Measurements from ENCODE around the gene HYLS1. TPM values are rescaled to one million over a fixed set of nuclear protein-coding genes. Genes with fewer than 3 reads are reported as not detected.
"Not testable (repeated sequence)": the region's sequence is repeated elsewhere in the genome, so short reads cannot be mapped to it uniquely, and the experiment has no call there.

HYLS1 gene, protein sequence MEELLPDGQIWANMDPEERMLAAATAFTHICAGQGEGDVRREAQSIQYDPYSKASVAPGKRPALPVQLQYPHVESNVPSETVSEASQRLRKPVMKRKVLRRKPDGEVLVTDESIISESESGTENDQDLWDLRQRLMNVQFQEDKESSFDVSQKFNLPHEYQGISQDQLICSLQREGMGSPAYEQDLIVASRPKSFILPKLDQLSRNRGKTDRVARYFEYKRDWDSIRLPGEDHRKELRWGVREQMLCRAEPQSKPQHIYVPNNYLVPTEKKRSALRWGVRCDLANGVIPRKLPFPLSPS
- 3.2 TPM for total RNA-seq
- long read RNA-seq, partial matches to known transcripts: 2 of 6 reads
- long read RNA-seq, other reads (novel, unspliced or antisense): 2 of 6 reads

DNA sequence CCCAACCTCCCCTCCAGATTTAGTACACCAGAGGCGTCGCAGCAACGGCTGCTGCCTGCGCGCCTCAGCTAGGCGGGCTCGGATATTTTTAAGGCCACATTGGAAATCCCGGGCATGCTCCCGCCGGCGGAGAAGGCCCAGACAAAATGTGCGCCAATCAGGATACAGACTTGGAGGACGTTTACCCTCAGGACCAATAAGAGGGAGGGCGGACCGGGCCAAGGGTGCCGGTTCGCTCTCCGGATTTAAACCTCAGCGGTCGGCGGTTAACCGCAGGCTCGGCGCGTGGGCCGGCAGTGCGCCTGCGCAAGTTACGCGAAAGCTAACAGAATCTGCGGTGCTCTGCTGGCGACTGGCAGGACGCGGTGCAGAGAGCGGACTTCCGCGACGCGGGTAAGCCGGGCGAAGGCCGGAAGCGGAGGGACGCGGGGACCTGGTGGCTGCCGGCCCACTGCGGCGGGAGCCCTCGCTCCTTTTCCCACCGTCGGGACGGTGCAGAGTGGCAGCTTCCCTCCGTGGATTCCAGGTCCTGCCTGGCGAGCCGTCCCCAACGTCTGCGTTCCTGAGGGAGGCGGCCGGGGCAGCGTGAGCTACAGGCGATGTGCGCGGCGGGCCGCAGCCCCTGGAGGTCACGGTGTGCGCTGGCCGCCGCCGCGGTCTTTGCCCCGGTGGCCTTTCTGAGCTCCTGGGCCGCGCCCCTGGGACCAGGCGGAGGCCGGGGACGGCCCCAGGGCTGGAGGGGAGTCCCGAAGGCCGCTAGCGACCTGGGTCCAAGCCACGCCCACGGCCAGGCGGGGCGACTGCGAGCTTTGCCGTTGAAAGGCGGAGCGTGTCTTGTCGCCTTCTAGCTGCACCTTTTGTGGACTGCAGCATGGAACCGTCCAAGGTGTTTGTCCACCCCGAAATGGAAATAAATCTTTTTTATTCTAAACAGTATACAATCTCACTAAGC is at the start of gene HYLS1:
HYLS1 (plus strand) TSS at position 296 of the 952 bp plus-strand sequence. CDS start 11,701 bp downstream, outside the sequence.
- Histone ChIP-seq H3K9me3 (no peaks in the 10 kb centered on the region), H3K27ac (peak within 1 kb of the TSS; percentile 88), H3K27me3 (no peaks in the 10 kb centered on the region), H3K4me1 (no peaks in the 10 kb centered on the region), H3K4me3 (peak within 1 kb of the TSS; percentile 68), H3K36me3 (peaks cover 2% of the 10 kb centered on the region)
- DNase-seq (peak; percentile 97), ATAC-seq (peak; percentile 98)
- TF ChIP-seq, protein P1, sequence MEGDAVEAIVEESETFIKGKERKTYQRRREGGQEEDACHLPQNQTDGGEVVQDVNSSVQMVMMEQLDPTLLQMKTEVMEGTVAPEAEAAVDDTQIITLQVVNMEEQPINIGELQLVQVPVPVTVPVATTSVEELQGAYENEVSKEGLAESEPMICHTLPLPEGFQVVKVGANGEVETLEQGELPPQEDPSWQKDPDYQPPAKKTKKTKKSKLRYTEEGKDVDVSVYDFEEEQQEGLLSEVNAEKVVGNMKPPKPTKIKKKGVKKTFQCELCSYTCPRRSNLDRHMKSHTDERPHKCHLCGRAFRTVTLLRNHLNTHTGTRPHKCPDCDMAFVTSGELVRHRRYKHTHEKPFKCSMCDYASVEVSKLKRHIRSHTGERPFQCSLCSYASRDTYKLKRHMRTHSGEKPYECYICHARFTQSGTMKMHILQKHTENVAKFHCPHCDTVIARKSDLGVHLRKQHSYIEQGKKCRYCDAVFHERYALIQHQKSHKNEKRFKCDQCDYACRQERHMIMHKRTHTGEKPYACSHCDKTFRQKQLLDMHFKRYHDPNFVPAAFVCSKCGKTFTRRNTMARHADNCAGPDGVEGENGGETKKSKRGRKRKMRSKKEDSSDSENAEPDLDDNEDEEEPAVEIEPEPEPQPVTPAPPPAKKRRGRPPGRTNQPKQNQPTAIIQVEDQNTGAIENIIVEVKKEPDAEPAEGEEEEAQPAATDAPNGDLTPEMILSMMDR (IDR thresholded peaks at IDR 0.05): peak; percentile 28
- intact Hi-C loops (cut with DNase I): no loop called here

DNA sequence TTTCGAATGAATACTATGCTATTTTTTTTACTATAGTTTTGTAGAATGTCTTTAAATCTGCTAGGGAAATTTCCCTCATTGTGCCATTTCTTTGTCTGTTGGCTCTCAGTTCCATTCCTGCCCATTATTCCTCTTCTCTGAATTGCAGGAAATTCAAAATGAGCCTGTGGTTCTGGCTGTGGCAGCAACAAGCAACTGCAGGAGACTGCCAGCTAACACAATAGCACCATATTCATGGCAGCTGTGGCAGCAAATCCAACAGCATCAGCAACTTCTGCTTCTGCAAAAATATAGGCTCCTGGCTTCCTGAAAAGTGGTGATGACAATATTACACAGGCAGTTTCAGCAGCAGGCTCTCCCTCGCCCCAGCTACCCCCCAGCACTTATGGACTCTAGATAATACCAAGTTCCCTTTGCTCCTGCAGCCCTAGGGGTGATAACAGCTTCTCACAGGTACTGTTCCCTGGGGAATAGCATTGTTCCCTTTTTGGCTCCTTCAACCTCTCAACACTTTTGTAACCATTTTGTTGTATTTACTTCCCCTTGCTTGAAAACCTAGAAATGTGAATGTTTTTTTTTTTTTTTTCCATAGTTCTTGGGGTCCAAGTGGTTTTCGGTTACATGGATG is 45.0 kb upstream of the HYLS1 start:
- ATAC-seq (no peak), DNase-seq (no peak)

DNA sequence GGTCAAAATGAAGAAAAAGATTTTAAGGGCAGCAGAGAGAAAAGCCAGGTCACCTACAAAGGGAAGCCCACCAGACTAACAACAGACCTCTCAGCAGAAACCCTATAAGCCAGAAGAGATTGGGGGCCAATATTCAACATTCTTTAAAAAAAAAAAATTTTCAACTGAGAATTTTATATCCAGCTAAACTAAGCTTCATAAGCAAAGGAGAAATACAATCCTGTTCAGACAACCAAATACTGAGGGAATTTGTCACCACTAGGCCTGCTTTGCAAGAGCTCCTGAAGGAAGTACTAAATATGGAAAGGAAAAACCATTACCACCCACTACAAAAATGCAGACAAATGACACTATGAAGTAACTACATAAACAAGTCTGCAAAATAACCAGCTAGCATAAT is 41.3 kb upstream of the HYLS1 start:
- intact Hi-C loops (cut with DNase I): no loop called here
- Histone ChIP-seq H3K9me3 (peaks cover 7% of the 10 kb centered on the region), H3K27me3 (no peaks in the 10 kb centered on the region), H3K36me3 (no peaks in the 10 kb centered on the region), H3K4me1 (no peaks in the 10 kb centered on the region), H3K27ac (no peak overlapping the region), H3K4me3 (no peak overlapping the region)
- no peak for ATAC-seq
- DNase-seq: no peak
- TF ChIP-seq, protein P1 (IDR thresholded peaks at IDR 0.05): no peak

More for the DNA sequence above, 45.0 kb upstream of the HYLS1 start:
- intact Hi-C loops (cut with DNase I): no loop called here
- Histone ChIP-seq H3K27me3 (no peaks in the 10 kb centered on the region), H3K4me3 (no peak overlapping the region), H3K9me3 (peaks cover 7% of the 10 kb centered on the region), H3K4me1 (no peaks in the 10 kb centered on the region), H3K36me3 (no peaks in the 10 kb centered on the region), H3K27ac (no peak overlapping the region)
- TF ChIP-seq, protein P1 (IDR thresholded peaks at IDR 0.05): no peak

DNA sequence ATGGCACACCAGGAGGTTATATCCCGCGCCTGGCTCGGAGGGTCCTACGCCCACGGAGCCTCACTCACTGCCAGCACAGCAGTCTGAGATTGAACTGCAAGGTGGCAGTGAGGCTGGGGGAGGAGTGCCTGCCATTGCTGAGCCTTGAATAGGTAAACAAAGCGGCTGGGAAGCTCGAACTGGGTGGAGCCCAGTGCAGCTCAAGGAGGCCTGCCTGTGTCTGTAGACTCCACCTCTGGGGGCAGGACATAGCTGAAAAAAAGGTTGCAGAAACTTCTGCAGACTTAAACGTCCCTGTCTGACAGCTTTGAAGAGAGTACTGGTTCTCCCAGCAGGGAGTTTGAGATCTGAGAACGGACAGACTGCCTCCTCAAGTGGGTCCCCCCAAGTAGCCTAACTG is 29.8 kb upstream of the HYLS1 start:
- H3K4me1 ChIP-seq; H3K9me3 ChIP-seq; ATAC-seq; H3K36me3 ChIP-seq; intact Hi-C loops (cut with DNase I); H3K27ac ChIP-seq; H3K27me3 ChIP-seq; DNase-seq; H3K4me3 ChIP-seq: not testable (repeated sequence)

DNA sequence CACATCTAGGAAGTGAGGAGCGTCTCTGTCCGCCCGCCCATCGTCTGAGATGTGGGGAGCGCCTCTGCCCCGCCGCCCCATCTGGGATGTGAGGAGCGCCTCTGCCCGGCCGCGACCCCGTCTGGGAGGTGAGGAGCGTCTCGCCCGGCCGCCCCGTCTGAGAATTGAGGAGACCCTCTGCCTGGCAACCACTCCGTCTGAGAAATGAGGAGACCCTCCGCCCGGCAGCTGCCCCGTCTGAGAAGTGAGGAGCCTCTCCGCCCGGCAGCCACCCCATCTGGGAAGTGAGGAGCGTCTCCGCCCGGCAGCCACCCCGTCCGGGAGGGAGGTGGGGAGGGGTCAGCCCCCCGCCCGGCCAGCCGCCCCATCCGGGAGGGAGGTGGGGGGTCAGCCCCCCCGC is 24.7 kb upstream of the HYLS1 start:
- H3K9me3 ChIP-seq; H3K4me1 ChIP-seq; H3K4me3 ChIP-seq; H3K27me3 ChIP-seq; ATAC-seq; DNase-seq; H3K36me3 ChIP-seq; intact Hi-C loops (cut with DNase I); H3K27ac ChIP-seq: not testable (repeated sequence)

DNA sequence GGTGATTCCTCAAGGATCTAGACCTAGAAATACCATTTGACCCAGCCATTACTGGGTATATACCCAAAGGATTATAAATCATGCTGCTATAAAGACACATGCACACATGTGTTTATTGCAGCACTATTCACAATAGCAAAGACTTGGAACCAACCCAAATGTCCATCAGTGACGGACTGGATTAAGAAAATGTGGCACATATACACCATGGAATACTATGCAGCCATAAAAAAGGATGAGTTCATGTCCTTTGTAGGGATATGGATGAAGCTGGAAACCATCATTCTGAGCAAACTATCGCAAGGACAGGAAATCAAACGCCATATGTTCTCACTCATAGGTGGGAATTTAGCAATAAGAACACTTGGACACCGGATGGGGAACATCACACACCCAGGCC is 22.1 kb upstream of the HYLS1 start:
- ATAC-seq; H3K9me3 ChIP-seq; H3K27ac ChIP-seq; H3K4me1 ChIP-seq; H3K36me3 ChIP-seq; DNase-seq; H3K27me3 ChIP-seq; intact Hi-C loops (cut with DNase I); H3K4me3 ChIP-seq: not testable (repeated sequence)

All from upper lobe of right lung (tissue), 1 donor.